Measurements from ENCODE around the gene MRPL21. TPM values are rescaled to one million over a fixed set of nuclear protein-coding genes. Genes with fewer than 3 reads are reported as not detected.

The MRPL21 gene
- total RNA-seq, 1 donor from 2014 or later: 52.5 TPM

- Mint-ChIP-seq H3K4me1 (peaks cover 21% of the 10 kb centered on the region), H3K27me3 (ENCODE audit: low read depth) (peaks cover 75% of the 10 kb centered on the region), H3K9me3 (no peaks in the 10 kb centered on the region), H3K4me3 (no peak overlapping the region), H3K36me3 (no peaks in the 10 kb centered on the region), H3K27ac (no peak overlapping the region)
- TF ChIP-seq, protein P1, sequence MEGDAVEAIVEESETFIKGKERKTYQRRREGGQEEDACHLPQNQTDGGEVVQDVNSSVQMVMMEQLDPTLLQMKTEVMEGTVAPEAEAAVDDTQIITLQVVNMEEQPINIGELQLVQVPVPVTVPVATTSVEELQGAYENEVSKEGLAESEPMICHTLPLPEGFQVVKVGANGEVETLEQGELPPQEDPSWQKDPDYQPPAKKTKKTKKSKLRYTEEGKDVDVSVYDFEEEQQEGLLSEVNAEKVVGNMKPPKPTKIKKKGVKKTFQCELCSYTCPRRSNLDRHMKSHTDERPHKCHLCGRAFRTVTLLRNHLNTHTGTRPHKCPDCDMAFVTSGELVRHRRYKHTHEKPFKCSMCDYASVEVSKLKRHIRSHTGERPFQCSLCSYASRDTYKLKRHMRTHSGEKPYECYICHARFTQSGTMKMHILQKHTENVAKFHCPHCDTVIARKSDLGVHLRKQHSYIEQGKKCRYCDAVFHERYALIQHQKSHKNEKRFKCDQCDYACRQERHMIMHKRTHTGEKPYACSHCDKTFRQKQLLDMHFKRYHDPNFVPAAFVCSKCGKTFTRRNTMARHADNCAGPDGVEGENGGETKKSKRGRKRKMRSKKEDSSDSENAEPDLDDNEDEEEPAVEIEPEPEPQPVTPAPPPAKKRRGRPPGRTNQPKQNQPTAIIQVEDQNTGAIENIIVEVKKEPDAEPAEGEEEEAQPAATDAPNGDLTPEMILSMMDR (IDR thresholded peaks at IDR 0.05; ENCODE audit: unreplicated experiment): no peak
- DNase-seq (ENCODE audit: low spot score in 2 of 2, unreplicated experiment in 2 of 2): no peak
These were observed 58.8 kb downstream of the MRPL21 start for GRCh38 chr11:68844801-68845200.

- no peaks in the 10 kb centered on the region for H3K36me3 Mint-ChIP-seq
- H3K4me1 Mint-ChIP-seq: peaks cover 26% of the 10 kb centered on the region
- H3K27me3 Mint-ChIP-seq (ENCODE audit: low read depth): peaks cover 79% of the 10 kb centered on the region
- peak overlapping the region; percentile 57 for H3K4me3 Mint-ChIP-seq
- TF ChIP-seq, protein P1 (IDR thresholded peaks at IDR 0.05; ENCODE audit: unreplicated experiment): no peak
- no peak overlapping the region for H3K27ac Mint-ChIP-seq
- DNase-seq (ENCODE audit: low spot score in 2 of 2, unreplicated experiment in 2 of 2): no peak
- no peaks in the 10 kb centered on the region for H3K9me3 Mint-ChIP-seq
These were observed 59.3 kb downstream of the MRPL21 start for GRCh38 chr11:68844376-68844775.

DNA sequence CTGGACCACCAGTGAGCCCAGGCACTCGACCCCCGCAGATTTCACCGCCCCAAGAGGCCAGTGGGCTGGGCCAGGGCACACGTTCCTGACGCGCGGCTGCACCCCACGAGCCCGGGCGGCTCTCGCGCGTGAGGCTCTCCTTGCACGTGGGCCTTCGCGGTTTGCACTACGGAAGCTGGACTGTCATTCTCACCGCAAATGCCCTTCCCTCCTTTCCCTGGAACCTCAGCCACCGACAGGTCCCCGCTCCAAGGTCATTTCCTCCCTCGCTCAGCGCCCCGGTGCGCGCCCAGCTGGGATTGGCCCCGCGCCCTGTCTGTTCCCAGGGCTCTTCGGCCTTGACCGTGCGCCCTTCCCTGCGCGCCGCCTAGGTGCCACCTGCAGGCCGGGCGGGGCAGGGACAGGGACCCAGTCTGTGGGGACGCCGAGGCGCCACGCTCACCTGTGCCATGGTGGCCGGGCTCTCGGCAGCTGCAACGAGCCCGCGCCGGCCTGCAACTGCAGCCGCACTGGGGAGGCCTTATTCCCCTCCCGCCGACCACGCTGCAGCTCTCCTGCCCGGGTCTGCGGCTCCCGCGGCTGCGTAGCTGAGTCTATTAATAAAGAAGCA is 59.8 kb downstream of the MRPL21 start:
- peak in 1 of 2 experiments; percentile 56 for DNase-seq (ENCODE audit: low spot score in 2 of 2, unreplicated experiment in 2 of 2)
- TF ChIP-seq, protein P1 (IDR thresholded peaks at IDR 0.05; ENCODE audit: unreplicated experiment): no peak
- Mint-ChIP-seq H3K4me3 (peak overlapping the region; percentile 57), H3K4me1 (peaks cover 31% of the 10 kb centered on the region), H3K27ac (no peak overlapping the region), H3K27me3 (ENCODE audit: low read depth) (peaks cover 78% of the 10 kb centered on the region), H3K36me3 (no peaks in the 10 kb centered on the region), H3K9me3 (no peaks in the 10 kb centered on the region)

DNA sequence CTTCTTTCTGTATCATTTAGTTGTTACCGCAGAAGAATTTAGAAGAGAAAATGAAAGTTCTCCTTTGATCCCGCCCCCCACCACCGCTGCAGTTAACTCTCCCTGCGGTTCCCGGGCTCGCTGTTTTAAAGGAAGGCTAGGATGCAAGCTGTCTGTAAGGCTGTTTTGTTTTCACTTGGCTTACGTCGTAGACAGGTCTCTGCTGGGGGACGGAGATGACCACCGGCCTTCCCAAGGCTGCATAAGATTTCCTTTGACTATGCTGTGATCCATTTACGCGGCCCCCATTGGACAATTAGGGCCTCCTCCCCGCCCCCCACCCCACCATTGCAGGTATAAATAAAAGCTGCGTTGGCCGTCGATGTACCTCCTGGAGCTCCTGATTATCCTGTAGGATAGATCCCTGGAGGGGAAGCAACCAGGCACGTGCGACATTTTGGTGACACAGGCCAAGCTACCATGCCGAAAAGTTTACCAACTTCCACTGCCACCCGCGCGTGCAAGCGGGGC is 60.5 kb downstream of the MRPL21 start:
- H3K36me3 Mint-ChIP-seq: no peaks in the 10 kb centered on the region
- TF ChIP-seq, protein P1 (IDR thresholded peaks at IDR 0.05; ENCODE audit: unreplicated experiment): no peak
- H3K27me3 Mint-ChIP-seq (ENCODE audit: low read depth): peaks cover 73% of the 10 kb centered on the region
- no peaks in the 10 kb centered on the region for H3K9me3 Mint-ChIP-seq
- DNase-seq (ENCODE audit: low spot score in 2 of 2, unreplicated experiment in 2 of 2): no peak
- H3K27ac Mint-ChIP-seq: no peak overlapping the region
- H3K4me3 Mint-ChIP-seq: peak overlapping the region; percentile 57
- H3K4me1 Mint-ChIP-seq: peaks cover 36% of the 10 kb centered on the region

- Mint-ChIP-seq H3K4me1 (peaks cover 41% of the 10 kb centered on the region), H3K27ac (no peak overlapping the region), H3K36me3 (no peaks in the 10 kb centered on the region), H3K4me3 (peak overlapping the region; percentile 57), H3K27me3 (ENCODE audit: low read depth) (peaks cover 68% of the 10 kb centered on the region), H3K9me3 (no peaks in the 10 kb centered on the region)
- DNase-seq (ENCODE audit: low spot score in 2 of 2, unreplicated experiment in 2 of 2): no peak
- TF ChIP-seq, protein P1 (IDR thresholded peaks at IDR 0.05; ENCODE audit: unreplicated experiment): no peak
These were observed 61.1 kb downstream of the MRPL21 start for GRCh38 chr11:68842427-68843051.

Measured in mesothelial cell of epicardium (in vitro differentiated cells).